Posterior vena cava (tissue), 2 donors: ENCODE data around the gene GADD45GIP1. TPM values are rescaled to one million over a fixed set of nuclear protein-coding genes. Genes with fewer than 3 reads are reported as not detected.

Experiments used
- DNase-seq: peaks from one replicate; pipeline ENCODE4 v3.0.0-alpha.2; 2020; ENCODE audit warnings: low spot score
- intact Hi-C, 2 donors: fragments of 100-400 bp; cut with DNase I; formaldehyde crosslinking; loops; one replicate each; pipeline versions ENCODE4 v1.14.1 to v1.14.2; 2022 to 2023
- total RNA-seq, 2 donors: library from RNA; stranded (reverse); fragmentation: NEBNext Ultra II Directional; extraction: Animal tissue kit (Norgen Biotek cat#: 25700); gene quantifications; one replicate each; pipeline ENCODE4 v1.2.1, GENCODE V29; 2021
- donor health status: DM: yes; HTN: yes; CAD: no.
- donor health status: DM: yes; HTN: yes; CAD: no.

GADD45GIP1 gene
- total RNA-seq, 2 donors from 2014 or later: 18.1 to 20.7 TPM

- no peak for DNase-seq
- intact Hi-C loops: no loop called here
These were observed 9.1 kb downstream of the GADD45GIP1 start for GRCh38 chr19:12947702-12948611.

- intact Hi-C loops: no loop called here
- no peak for DNase-seq
These were observed 10.1 kb downstream of the GADD45GIP1 start for GRCh38 chr19:12946731-12947496.

- intact Hi-C loops: no loop called here
- DNase-seq: peak; percentile 93
These were observed 10.8 kb downstream of the GADD45GIP1 start for GRCh38 chr19:12946092-12946721.

GRCh38 chr19:12945479-12946091 lies 11.4 kb downstream of the GADD45GIP1 start, which contains the start of gene RAD23A:
Gene RAD23A, plus strand, starts transcription at chr19:12945862. Its CDS starts 87 bp downstream, at chr19:12945949.
- intact Hi-C loops: no loop called here

GRCh38 chr19:12944104-12944674 lies 12.8 kb downstream of the GADD45GIP1 start:
- intact Hi-C loops: no loop called here
- no peak for DNase-seq

More at GRCh38 chr19:12945479-12946091, 11.4 kb downstream of the GADD45GIP1 start, which contains the start of gene RAD23A:
- DNase-seq: peak; percentile 100

GRCh38 chr19:12943437-12944044 lies 13.5 kb downstream of the GADD45GIP1 start:
- intact Hi-C loops: no loop called here
- no peak for DNase-seq

- intact Hi-C loops: no loop called here
- DNase-seq: no peak
These were observed 16.1 kb downstream of the GADD45GIP1 start for GRCh38 chr19:12940897-12941296.

GRCh38 chr19:12939975-12940423 lies 17.0 kb downstream of the GADD45GIP1 start:
- DNase-seq: no peak
- intact Hi-C loops: no loop called here

- intact Hi-C loops: no loop called here
- no peak for DNase-seq
These were observed 18.0 kb downstream of the GADD45GIP1 start for GRCh38 chr19:12938779-12939601.

- DNase-seq: peak; percentile 100
- intact Hi-C loops: no loop called here
These were observed 18.9 kb downstream of the GADD45GIP1 start, which contains the start of gene CALR for GRCh38 chr19:12937927-12938778. Gene CALR, plus strand, starts transcription at chr19:12938609. Its CDS starts 71 bp downstream, at chr19:12938680.

GRCh38 chr19:12937093-12937926 lies 19.7 kb downstream of the GADD45GIP1 start:
- no peak for DNase-seq

GRCh38 chr19:12936582-12936981 lies 20.4 kb downstream of the GADD45GIP1 start:
- DNase-seq: no peak
- intact Hi-C loops: no loop called here

More at GRCh38 chr19:12937093-12937926, 19.7 kb downstream of the GADD45GIP1 start:
- intact Hi-C loops: no loop called here

- DNase-seq: no peak
- intact Hi-C loops: no loop called here
These were observed 22.0 kb downstream of the GADD45GIP1 start for GRCh38 chr19:12935071-12935470.

- peak; percentile 97 for DNase-seq
- intact Hi-C loops: no loop called here
These were observed 23.5 kb downstream of the GADD45GIP1 start, which contains the start of gene FARSA for GRCh38 chr19:12933287-12934072. Gene FARSA, minus strand, starts transcription at chr19:12933711. Its CDS starts 15 bp downstream, at chr19:12933696.
